GM10847 (cell line): Measurements from ENCODE around the gene WDR70.

Experiments used
- POLR2A ChIP-seq: IDR thresholded peaks from 2 replicates; pipeline ENCODE4 v1.6.1; 2011; ENCODE audit not compliant: insufficient read length; ENCODE audit errors: extremely low read depth

Gene WDR70

DNA sequence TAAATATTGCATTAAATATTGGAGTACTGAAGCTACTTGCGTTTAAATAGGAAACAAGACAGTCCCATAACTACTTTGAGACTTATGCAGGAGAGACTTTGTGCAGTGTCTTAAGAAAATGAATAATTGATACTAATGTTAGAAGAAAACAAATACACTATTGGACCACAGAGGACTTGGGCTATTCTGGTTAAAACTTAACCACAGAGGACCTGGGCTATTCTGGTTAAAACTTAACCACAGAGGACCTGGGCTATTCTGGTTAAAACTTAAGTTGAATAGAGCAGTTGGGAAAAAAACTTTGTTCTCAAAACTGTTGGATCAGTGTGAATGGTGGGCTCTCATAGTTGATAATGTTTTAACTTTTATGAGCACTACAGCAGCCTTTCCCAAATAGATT lies 141.7 kb downstream of the WDR70 start:
- TF ChIP-seq POLR2A: no peak

DNA sequence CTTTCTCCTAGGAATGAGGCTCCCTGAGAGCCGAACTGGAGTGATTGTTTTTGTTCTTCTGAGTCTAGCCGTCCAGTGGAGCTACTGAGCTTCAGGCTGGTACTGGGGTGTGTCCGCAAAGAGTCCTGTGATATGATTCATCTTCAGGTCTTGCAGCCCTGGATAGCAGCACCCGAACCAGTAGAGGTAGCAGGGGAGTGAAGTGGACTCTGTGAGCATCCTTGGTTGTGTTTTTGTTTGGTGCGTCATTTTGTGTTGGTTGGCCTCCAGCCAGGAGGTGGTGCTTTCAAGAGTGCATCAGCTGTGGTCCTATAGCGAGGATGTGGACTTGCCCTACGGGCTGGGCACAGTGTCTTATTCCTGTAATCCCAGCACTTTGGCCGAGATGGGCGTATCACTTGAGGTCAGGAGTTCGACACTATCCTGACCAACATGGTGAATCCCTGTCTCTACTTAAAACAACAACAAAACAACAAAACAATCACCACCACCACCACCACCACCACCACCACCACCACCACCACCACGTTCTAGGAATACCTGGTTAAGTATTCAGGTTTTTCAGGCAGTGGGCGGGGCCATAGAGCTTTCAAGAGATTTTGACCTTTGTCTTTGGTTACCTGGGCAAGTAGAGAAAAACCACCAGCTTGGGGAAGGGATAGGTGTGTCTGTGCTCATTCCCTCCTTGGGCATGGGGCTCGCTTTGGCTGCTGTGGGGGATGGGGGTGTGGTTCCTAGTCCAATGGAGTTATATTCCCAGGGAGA lies 154.0 kb downstream of the WDR70 start:
- no peak for TF ChIP-seq POLR2A

DNA sequence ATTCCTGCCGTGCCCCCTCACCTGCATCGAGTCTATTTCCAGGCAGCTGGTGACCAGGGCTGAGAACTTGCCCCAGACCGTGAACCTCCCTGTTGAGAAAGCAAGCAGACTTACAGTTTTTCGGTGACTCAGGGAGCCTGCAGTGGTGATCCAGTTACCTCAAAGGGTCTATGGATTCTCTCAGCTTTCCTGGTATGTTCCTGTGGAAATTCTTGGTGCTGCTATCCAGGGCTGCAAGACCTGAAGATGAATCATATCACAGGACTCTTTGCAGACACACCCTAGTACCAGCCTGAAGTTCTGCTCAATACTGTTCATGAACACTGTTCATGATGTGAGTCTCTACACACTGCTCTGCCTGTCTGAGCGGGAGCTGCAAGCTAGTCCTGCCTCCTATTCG lies 154.7 kb downstream of the WDR70 start:
- TF ChIP-seq POLR2A: no peak

GRCh38 chr5:37539459-37539858 lies 160.3 kb downstream of the WDR70 start:
- no peak for TF ChIP-seq POLR2A

GRCh38 chr5:37543216-37543615 lies 164.1 kb downstream of the WDR70 start:
- no peak for TF ChIP-seq POLR2A

- no peak for TF ChIP-seq POLR2A
Measured at GRCh38 chr5:37549411-37549810, 170.3 kb downstream of the WDR70 start.

DNA sequence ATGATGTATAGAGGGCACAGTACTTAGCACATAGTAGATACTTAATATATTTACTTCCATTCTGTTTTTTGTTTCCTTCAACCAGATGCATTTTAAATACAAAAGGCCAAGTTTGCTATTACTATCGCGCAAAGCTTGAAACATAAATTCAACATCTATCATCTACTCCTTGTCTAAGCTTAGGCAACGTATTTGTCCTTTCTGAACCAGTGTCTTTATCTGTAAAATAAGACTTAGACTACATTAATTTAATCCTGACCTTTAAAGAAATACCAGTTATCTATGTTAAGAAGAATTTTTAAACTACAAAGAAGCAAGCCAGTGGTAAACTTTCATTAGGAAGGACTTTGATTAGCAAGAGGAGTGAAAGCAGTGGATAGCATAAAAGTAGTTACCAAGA lies 173.0 kb downstream of the WDR70 start:
- no peak for TF ChIP-seq POLR2A

- no peak for TF ChIP-seq POLR2A
Measured at GRCh38 chr5:37552770-37553719, 173.9 kb downstream of the WDR70 start.

DNA sequence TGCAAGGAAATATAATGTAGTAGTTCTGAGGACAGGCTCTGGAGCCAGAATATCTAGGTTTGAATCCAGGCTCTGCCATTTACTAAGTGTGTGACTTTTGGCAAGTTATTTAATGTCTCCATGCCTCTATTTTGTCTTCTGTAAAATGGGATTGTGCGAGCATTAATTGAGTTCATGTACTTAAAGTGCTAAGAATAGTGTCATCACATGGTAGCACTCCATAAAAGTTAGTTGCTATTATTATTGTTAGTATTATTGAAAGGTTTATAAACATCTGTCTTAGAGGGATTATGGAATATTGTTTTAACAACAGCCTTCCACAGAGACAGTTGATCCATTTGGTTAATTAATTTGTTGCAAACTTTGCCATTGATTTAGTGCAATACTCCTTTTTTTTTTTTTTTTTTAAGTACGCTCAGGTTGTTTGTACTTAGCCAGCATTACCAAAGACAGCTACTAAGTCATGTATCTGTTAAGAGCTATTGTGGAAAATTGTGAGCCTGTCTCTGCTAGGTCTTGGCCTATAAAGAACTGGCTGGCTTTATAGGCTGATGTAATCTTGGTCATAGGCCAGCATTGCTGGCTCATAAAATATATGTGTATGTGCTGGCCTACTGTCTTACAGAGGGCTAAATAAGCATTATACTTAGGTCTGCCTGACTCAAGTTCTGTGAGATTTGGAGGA lies 174.7 kb downstream of the WDR70 start:
- no peak for TF ChIP-seq POLR2A

GRCh38 chr5:37554405-37554739 lies 175.3 kb downstream of the WDR70 start:
- TF ChIP-seq POLR2A: no peak

GRCh38 chr5:37554938-37555337 lies 175.8 kb downstream of the WDR70 start:
- no peak for TF ChIP-seq POLR2A

GRCh38 chr5:37557734-37558293 lies 178.7 kb downstream of the WDR70 start:
- TF ChIP-seq POLR2A: no peak

GRCh38 chr5:37565062-37565670 lies 186.0 kb downstream of the WDR70 start:
- no peak for TF ChIP-seq POLR2A

- no peak for TF ChIP-seq POLR2A
Measured at GRCh38 chr5:37567566-37567965, 188.4 kb downstream of the WDR70 start.
